GM20000 (cell line): ENCODE results near the gene GJD2.

Source experiments
- DNase-seq: peaks from one replicate; pipeline ENCODE4 v3.0.0; 2012; ENCODE audit warnings: low spot score
- TF ChIP-seq, protein P1 (sequence below): IDR thresholded peaks from 2 replicates; pipeline ENCODE4 v1.5.1; 2012; ENCODE audit warnings: mild to moderate bottlenecking, control low read depth; ENCODE audit errors: extremely low read depth, missing control alignments

The GJD2 gene

GRCh38 chr15:34795267-34796081 lies 40.7 kb upstream of the GJD2 start, which contains the start of gene ACTC1:
TSS of gene ACTC1 (minus strand) at chr15:34795549. CDS start at chr15:34794808, 741 bp downstream.
- DNase-seq = no peak
- TF ChIP-seq, protein P1, sequence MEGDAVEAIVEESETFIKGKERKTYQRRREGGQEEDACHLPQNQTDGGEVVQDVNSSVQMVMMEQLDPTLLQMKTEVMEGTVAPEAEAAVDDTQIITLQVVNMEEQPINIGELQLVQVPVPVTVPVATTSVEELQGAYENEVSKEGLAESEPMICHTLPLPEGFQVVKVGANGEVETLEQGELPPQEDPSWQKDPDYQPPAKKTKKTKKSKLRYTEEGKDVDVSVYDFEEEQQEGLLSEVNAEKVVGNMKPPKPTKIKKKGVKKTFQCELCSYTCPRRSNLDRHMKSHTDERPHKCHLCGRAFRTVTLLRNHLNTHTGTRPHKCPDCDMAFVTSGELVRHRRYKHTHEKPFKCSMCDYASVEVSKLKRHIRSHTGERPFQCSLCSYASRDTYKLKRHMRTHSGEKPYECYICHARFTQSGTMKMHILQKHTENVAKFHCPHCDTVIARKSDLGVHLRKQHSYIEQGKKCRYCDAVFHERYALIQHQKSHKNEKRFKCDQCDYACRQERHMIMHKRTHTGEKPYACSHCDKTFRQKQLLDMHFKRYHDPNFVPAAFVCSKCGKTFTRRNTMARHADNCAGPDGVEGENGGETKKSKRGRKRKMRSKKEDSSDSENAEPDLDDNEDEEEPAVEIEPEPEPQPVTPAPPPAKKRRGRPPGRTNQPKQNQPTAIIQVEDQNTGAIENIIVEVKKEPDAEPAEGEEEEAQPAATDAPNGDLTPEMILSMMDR = no peak

DNA sequence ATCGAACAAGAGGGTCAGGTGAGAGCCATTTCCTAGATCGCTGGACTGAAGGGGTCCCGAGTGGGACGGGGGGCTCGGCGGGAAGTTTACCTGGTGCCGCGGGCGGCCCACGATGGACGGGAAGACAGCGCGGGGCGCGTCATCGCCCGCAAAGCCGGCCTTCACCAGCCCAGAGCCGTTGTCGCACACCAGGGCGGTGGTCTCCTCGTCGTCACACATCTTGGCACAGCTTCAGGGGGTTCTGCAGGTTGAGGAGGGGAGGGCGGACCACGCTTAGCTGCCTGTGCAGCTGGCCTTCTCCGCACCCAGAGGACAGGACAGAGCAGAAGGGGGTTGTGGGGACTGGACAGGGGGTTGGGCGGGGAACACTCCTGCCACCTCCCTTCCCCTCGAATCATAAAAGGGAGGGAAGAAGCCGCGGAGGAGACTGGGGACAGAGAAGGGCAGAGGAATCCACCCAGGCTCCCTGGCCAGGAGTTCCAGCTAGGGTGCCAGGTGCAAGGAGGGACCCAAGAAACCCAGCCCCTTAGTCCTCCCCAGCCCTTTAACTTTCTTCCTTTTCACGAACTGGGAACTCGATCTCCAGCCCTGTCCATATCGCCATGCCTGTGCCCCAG lies 39.9 kb upstream of the GJD2 start:
- TF ChIP-seq, protein P1 = no peak
- DNase-seq = no peak

DNA sequence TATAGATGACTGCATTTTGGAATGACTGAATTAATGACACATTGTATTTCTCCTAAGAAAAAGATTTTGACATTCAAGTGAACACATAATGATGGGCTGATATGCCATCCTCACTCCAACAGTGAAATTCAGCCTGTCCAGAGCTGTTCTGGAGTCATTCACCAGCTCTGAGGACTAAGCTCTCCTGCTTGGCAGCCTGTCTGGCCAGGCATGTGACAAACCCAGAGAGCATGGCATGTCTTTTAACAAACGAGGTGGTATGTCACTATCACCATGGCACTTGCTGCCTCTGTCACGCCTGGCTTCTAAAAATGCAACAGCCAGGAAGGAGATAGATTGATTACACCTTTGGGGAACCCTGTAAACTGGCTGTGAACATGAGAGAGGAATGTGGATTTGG lies 39.1 kb upstream of the GJD2 start:
- DNase-seq = no peak
- TF ChIP-seq, protein P1 = no peak

GRCh38 chr15:34793071-34793470 lies 38.3 kb upstream of the GJD2 start:
- TF ChIP-seq, protein P1 = no peak
- no peak for DNase-seq

DNA sequence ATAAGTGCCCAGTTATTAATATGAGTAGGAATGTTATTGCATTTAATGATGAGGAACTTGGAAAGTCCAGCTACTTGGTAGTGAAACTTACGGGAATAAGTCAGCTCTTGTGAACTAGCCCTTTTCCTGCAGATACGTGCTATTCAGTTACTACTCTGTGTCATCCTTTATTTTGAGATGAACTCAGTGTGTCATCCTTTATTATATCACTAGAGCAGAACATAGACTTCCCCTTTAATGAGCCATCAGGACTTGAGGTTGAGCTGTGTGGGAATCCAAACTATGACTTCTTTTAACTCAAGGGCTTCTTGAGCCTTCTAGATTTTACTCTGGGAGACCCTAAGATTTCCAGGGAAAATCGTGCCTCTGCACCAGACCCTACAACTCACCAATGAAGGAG lies 36.9 kb upstream of the GJD2 start:
- no peak for DNase-seq
- TF ChIP-seq, protein P1 = no peak

GRCh38 chr15:34790121-34790520 lies 35.3 kb upstream of the GJD2 start:
- DNase-seq = no peak
- TF ChIP-seq, protein P1 = no peak

DNA sequence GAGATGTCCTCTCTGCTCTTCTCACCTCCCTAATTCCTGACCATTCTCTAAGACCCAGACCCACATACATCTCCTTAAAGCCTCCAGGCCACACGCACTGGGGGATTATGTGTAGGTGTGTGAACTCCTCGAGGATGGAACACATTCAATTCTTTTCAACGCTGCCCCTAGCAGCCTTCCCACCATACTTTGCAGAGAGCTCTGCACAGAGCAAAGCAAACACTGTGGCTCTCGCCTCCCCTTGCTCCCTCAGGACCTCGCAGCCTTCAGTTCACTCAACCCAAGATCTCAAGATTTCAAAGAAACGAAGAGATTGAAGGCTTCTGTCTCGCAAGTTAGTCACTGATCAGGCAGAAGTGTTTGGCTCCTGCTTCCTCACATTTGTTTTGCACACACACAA lies 34.5 kb upstream of the GJD2 start:
- no peak for DNase-seq
- TF ChIP-seq, protein P1 = no peak
